Measurements from ENCODE around the gene TNFRSF4.

- TF ChIP-seq CTCF (IDR thresholded peaks at IDR 0.05) (no peak), POLR2A (IDR thresholded peaks at IDR 0.05) (no peak)
Observed at GRCh38 chr1:1253314-1253713, 39.4 kb upstream of the TNFRSF4 start.

All from thyroid gland (tissue), 4 donors.